Germinal center (tissue), 1 donor: ENCODE results near the gene CRPPA.
"Not testable (repeated sequence)": the region's sequence is repeated elsewhere in the genome, so short reads cannot be mapped to it uniquely, and the experiment has no call there.

Experiments
- DNase-seq: peaks from one replicate; pipeline ENCODE4 v3.0.0; 2012; ENCODE audit warnings: mixed read lengths, low spot score

The CRPPA gene

GRCh38 chr7:16421333-16422102 lies at the start of gene CRPPA:
TSS of gene CRPPA (minus strand) at chr7:16421538. CDS start at chr7:16421322, 216 bp downstream.
- peak; percentile 27 for DNase-seq

GRCh38 chr7:16465469-16466361 lies 44.4 kb upstream of the CRPPA start, which contains the start of gene SOSTDC1:
TSS of gene SOSTDC1 (minus strand) at chr7:16465738. CDS start at chr7:16465668, 70 bp downstream.
- DNase-seq = no peak

- no peak for DNase-seq
These were observed 42.8 kb upstream of the CRPPA start for GRCh38 chr7:16463949-16464715.

- DNase-seq = no peak
These were observed 42.2 kb upstream of the CRPPA start for GRCh38 chr7:16463520-16463919.

GRCh38 chr7:16462431-16462889 lies 41.1 kb upstream of the CRPPA start:
- no peak for DNase-seq

GRCh38 chr7:16460789-16461493 lies 39.6 kb upstream of the CRPPA start:
- DNase-seq = no peak

- DNase-seq = not testable (repeated sequence)
These were observed 35.0 kb upstream of the CRPPA start for GRCh38 chr7:16456303-16456702.

GRCh38 chr7:16455591-16455990 lies 34.3 kb upstream of the CRPPA start:
- no peak for DNase-seq

- no peak for DNase-seq
These were observed 29.0 kb upstream of the CRPPA start for GRCh38 chr7:16450366-16450765.

GRCh38 chr7:16447876-16448275 lies 26.5 kb upstream of the CRPPA start:
- no peak for DNase-seq

- DNase-seq = no peak
These were observed 25.2 kb upstream of the CRPPA start for GRCh38 chr7:16446508-16446907.

- not testable (repeated sequence) for DNase-seq
These were observed 22.5 kb upstream of the CRPPA start for GRCh38 chr7:16443871-16444270.

GRCh38 chr7:16438988-16439387 lies 17.6 kb upstream of the CRPPA start:
- DNase-seq = no peak

- DNase-seq = no peak
These were observed 15.0 kb upstream of the CRPPA start for GRCh38 chr7:16436306-16436705.

- no peak for DNase-seq
These were observed 12.3 kb upstream of the CRPPA start for GRCh38 chr7:16433568-16434122.

- no peak for DNase-seq
These were observed 11.0 kb upstream of the CRPPA start for GRCh38 chr7:16432425-16432731.

- peak; percentile 18 for DNase-seq
These were observed 10.5 kb upstream of the CRPPA start for GRCh38 chr7:16431646-16432424.

GRCh38 chr7:16430133-16430532 lies 8.8 kb upstream of the CRPPA start:
- no peak for DNase-seq

- DNase-seq = no peak
These were observed 7.3 kb upstream of the CRPPA start for GRCh38 chr7:16428672-16429071.

GRCh38 chr7:16428182-16428581 lies 6.8 kb upstream of the CRPPA start:
- DNase-seq = no peak
